Breast epithelium (tissue), 4 donors: ENCODE results near the gene SMAP1. TPM values are rescaled to one million over a fixed set of nuclear protein-coding genes. Genes with fewer than 3 reads are reported as not detected.

ENCODE experiments used
- DNase-seq, 2 donors: peaks; one replicate each; pipeline ENCODE4 v3.0.0-alpha.2; 2019; ENCODE audit warnings: low spot score in 2 of 2
- H3K27ac ChIP-seq, 2 donors: fragments of 200-600 bp; sonication (generic) in 1 of 2; one replicate each; pipeline ENCODE4 v1.5.1; 2016 to 2019; ENCODE audit warnings: mild to moderate bottlenecking in 1 of 2
- H3K27me3 ChIP-seq, 2 donors: fragments of 200-600 bp; sonication (generic) in 1 of 2; one replicate each; pipeline versions ENCODE4 v1.5.1 to v1.6.0; 2017 to 2019; ENCODE audit warnings: control low read depth in 1 of 2, mild to moderate bottlenecking in 1 of 2
- H3K36me3 ChIP-seq: fragments of 200-600 bp; one replicate; pipeline ENCODE4 v1.5.1; 2019
- H3K4me1 ChIP-seq, 2 donors: fragments of 200-600 bp; sonication (generic); one replicate each; pipeline ENCODE4 v1.5.1; 2016 to 2019; ENCODE audit warnings: control low read depth in 1 of 2
- H3K4me3 ChIP-seq, 3 donors: fragments of 200-600 bp; sonication (generic); 1 replicate in 2 of 3; 2 replicates in 1 of 3; pipeline ENCODE4 v1.5.1; 2016 to 2019; ENCODE audit warnings: mild to moderate bottlenecking in 3 of 3, moderate library complexity in 2 of 3
- H3K9me3 ChIP-seq, 2 donors: fragments of 200-600 bp; sonication (generic) in 1 of 2; one replicate each; pipeline ENCODE4 v1.5.1; 2016 to 2019; ENCODE audit warnings: control low read depth in 1 of 2
- CTCF ChIP-seq, 3 donors: fragments of 450-650 bp; IDR thresholded peaks; one replicate each; pipeline ENCODE4 v1.5.1; 2016 to 2017; ENCODE audit warnings: antibody characterized with exemption in 3 of 3, mild to moderate bottlenecking in 3 of 3, moderate library complexity in 3 of 3
- POLR2A ChIP-seq: fragments of 450-650 bp; IDR thresholded peaks from one replicate; pipeline ENCODE4 v1.6.1; 2016; ENCODE audit warnings: antibody characterized with exemption, mild to moderate bottlenecking, moderate library complexity
- POLR2AphosphoS5 ChIP-seq, 3 donors: sonication (generic); formaldehyde crosslinking; IDR thresholded peaks; one replicate each; pipeline ENCODE4 v1.6.1; 2017; ENCODE audit warnings: antibody characterized with exemption in 3 of 3
- intact Hi-C: fragments of 100-400 bp; cut with DNase I; formaldehyde crosslinking; loops from one replicate; pipeline ENCODE4 v1.15.1; 2023; ENCODE audit warnings: low total_unique reads
- total RNA-seq, 3 donors: library from RNA; depleted of rRNA; stranded (reverse); fragments of >200 nt; gene quantifications; one replicate each; pipeline ENCODE4 v1.1.0, GENCODE V29; 2016

Gene SMAP1
- total RNA-seq, 3 donors from 2014 or later, result 22.0 to 36.6 (median 27.1) TPM

- TF ChIP-seq POLR2A (no peak), POLR2AphosphoS5 (IDR thresholded peaks at IDR 0.05) (no peak), CTCF (IDR thresholded peaks at IDR 0.05) (no peak)
- Histone ChIP-seq H3K36me3 (no peaks in the 10 kb centered on the region), H3K27me3 (no peaks in the 10 kb centered on the region), H3K4me3 (no peak overlapping the region), H3K4me1 (no peaks in the 10 kb centered on the region), H3K9me3 (no peaks in the 10 kb centered on the region), H3K27ac (no peak overlapping the region)
- DNase-seq, result no peak
- intact Hi-C loops, result no loop called here
Measured at GRCh38 chr6:70675822-70676221, 8.1 kb downstream of the SMAP1 start.

- H3K36me3 ChIP-seq, result no peaks in the 10 kb centered on the region
- H3K27ac ChIP-seq, result no peak overlapping the region
- intact Hi-C loops, result no loop called here
- DNase-seq, result no peak
- no peak overlapping the region for H3K4me3 ChIP-seq
- no peaks in the 10 kb centered on the region for H3K4me1 ChIP-seq
- no peaks in the 10 kb centered on the region for H3K27me3 ChIP-seq
- TF ChIP-seq CTCF (IDR thresholded peaks at IDR 0.05), result no peak
- no peak for TF ChIP-seq POLR2AphosphoS5 (IDR thresholded peaks at IDR 0.05)
- no peak for TF ChIP-seq POLR2A
- no peaks in the 10 kb centered on the region for H3K9me3 ChIP-seq
Measured at GRCh38 chr6:70676821-70677220, 9.1 kb downstream of the SMAP1 start.

- H3K4me1 ChIP-seq, result no peaks in the 10 kb centered on the region
- intact Hi-C loops, result no loop called here
- H3K9me3 ChIP-seq, result no peaks in the 10 kb centered on the region
- H3K27me3 ChIP-seq, result no peaks in the 10 kb centered on the region
- no peak for TF ChIP-seq POLR2AphosphoS5 (IDR thresholded peaks at IDR 0.05)
- no peak for TF ChIP-seq POLR2A
- no peak for TF ChIP-seq CTCF (IDR thresholded peaks at IDR 0.05)
- no peak overlapping the region for H3K27ac ChIP-seq
- DNase-seq, result no peak
- no peaks in the 10 kb centered on the region for H3K36me3 ChIP-seq
- no peak overlapping the region for H3K4me3 ChIP-seq
Measured at GRCh38 chr6:70680396-70680795, 12.7 kb downstream of the SMAP1 start.

- Histone ChIP-seq H3K4me3 (no peak overlapping the region), H3K9me3 (no peaks in the 10 kb centered on the region), H3K27me3 (no peaks in the 10 kb centered on the region), H3K27ac (no peak overlapping the region), H3K36me3 (no peaks in the 10 kb centered on the region), H3K4me1 (no peaks in the 10 kb centered on the region)
- intact Hi-C loops, result no loop called here
- no peak for DNase-seq
- no peak for TF ChIP-seq CTCF (IDR thresholded peaks at IDR 0.05)
- TF ChIP-seq POLR2A, result no peak
- no peak for TF ChIP-seq POLR2AphosphoS5 (IDR thresholded peaks at IDR 0.05)
Measured at GRCh38 chr6:70684794-70685493, 17.3 kb downstream of the SMAP1 start.

- intact Hi-C loops, result no loop called here
Measured at GRCh38 chr6:70685494-70686180, 18.0 kb downstream of the SMAP1 start.

More at GRCh38 chr6:70685494-70686180, 18.0 kb downstream of the SMAP1 start:
- Histone ChIP-seq H3K27ac (no peak overlapping the region), H3K27me3 (no peaks in the 10 kb centered on the region), H3K4me1 (no peaks in the 10 kb centered on the region), H3K4me3 (no peak overlapping the region), H3K9me3 (no peaks in the 10 kb centered on the region), H3K36me3 (no peaks in the 10 kb centered on the region)
- no peak for TF ChIP-seq CTCF (IDR thresholded peaks at IDR 0.05)
- no peak for TF ChIP-seq POLR2AphosphoS5 (IDR thresholded peaks at IDR 0.05)
- no peak for TF ChIP-seq POLR2A
- DNase-seq, result no peak
